T-cell (primary cell): ENCODE measurements around the gene HERC4. TPM values are rescaled to one million over a fixed set of nuclear protein-coding genes. Genes with fewer than 3 reads are reported as not detected.

Source experiments
- ATAC-seq, 4 experiments: fragments of 200-7000 bp in 3 of 4; fragments of 150-1000 bp in 1 of 4; cut with Tn5 transposase; replicated peaks in 1 of 4; 1 replicate in 3 of 4; 2 replicates in 1 of 4; pipeline ENCODE4 v1.10.0; 2021; ENCODE audit warnings: moderate library complexity in 3 of 4, mild to moderate bottlenecking in 2 of 4, moderate number of reproducible peaks in 1 of 4
- CTCF ChIA-PET, 2 donors: fragments of 300-600 bp; sonication (Branson Sonifier 250); formaldehyde crosslinking; loops; one replicate each; lab custom pipeline; 2022; ENCODE audit warnings: antibody characterized with exemption in 2 of 2; lab: Charles Lee
- POLR2A ChIA-PET, 2 donors: fragments of 300-600 bp; sonication (Branson Sonifier 250); formaldehyde crosslinking; loops; one replicate each; lab custom pipeline; 2022; ENCODE audit warnings: antibody characterized with exemption in 2 of 2; lab: Charles Lee
- DNase-seq, 35 experiments: peaks; one replicate each; pipeline versions ENCODE4 v3.0.0 to v3.0.0-alpha.2; 2013 to 2023
- H3K27ac ChIP-seq: one replicate; pipeline ENCODE4 v1.5.1; 2013; ENCODE audit warnings: low read length
- H3K27me3 ChIP-seq, 2 experiments: replicated peaks in 1 of 2; 1 replicate in 1 of 2; 2 replicates in 1 of 2; pipeline versions ENCODE4 v1.6.1 to v1.7.0; 2013; ENCODE audit warnings: low read length in 1 of 2, mixed read lengths in 1 of 2; ENCODE audit not compliant: control insufficient read depth in 2 of 2, insufficient read depth in 2 of 2; ENCODE audit errors: extremely low read depth in 1 of 2
- H3K36me3 ChIP-seq, 2 donors: 1 replicate in 1 of 2; 2 replicates in 1 of 2; pipeline versions ENCODE4 v1.6.1 to v1.7.0; 2013; ENCODE audit warnings: low read length in 1 of 2; ENCODE audit not compliant: control insufficient read depth in 2 of 2, insufficient read depth in 1 of 2; ENCODE audit errors: extremely low read depth in 1 of 2
- H3K4me1 ChIP-seq, 2 experiments: 1 replicate in 1 of 2; 2 replicates in 1 of 2; pipeline versions ENCODE4 v1.6.1 to v1.7.0; 2013; ENCODE audit warnings: low read length in 2 of 2, mixed read lengths in 1 of 2; ENCODE audit not compliant: insufficient read depth in 2 of 2, control insufficient read depth in 1 of 2; ENCODE audit errors: extremely low read depth in 1 of 2
- H3K4me3 ChIP-seq, 2 donors: 1 replicate in 1 of 2; 2 replicates in 1 of 2; pipeline versions ENCODE4 v1.5.1 to v1.7.0; 2013; ENCODE audit warnings: mild to moderate bottlenecking in 2 of 2, low read length in 1 of 2, moderate library complexity in 1 of 2; ENCODE audit not compliant: control insufficient read depth in 1 of 2; ENCODE audit errors: extremely low read depth in 1 of 2
- H3K9me3 ChIP-seq: 2 replicates; pipeline ENCODE4 v1.7.0; 2013
- H3K27ac Mint-ChIP-seq, 2 donors: one replicate each; pipeline ENCODE4 v1.8.0; 2020 to 2021; ENCODE audit warnings: mild to moderate bottlenecking in 2 of 2, mixed read lengths in 2 of 2
- H3K27me3 Mint-ChIP-seq, 2 donors: one replicate each; pipeline ENCODE4 v1.8.0; 2021 to 2022; ENCODE audit warnings: mixed read lengths in 2 of 2
- H3K36me3 Mint-ChIP-seq: one replicate; pipeline ENCODE4 v1.8.0; 2021; ENCODE audit warnings: mixed read lengths
- H3K4me1 Mint-ChIP-seq, 3 donors: one replicate each; pipeline ENCODE4 v1.8.0; 2020 to 2022; ENCODE audit warnings: mixed read lengths in 3 of 3, mild to moderate bottlenecking in 1 of 3
- H3K4me3 Mint-ChIP-seq, 3 donors: one replicate each; pipeline ENCODE4 v1.8.0; 2020 to 2022; ENCODE audit warnings: mild to moderate bottlenecking in 3 of 3, mixed read lengths in 3 of 3, moderate library complexity in 3 of 3
- H3K9me3 Mint-ChIP-seq, 3 donors: one replicate each; pipeline ENCODE4 v1.8.0; 2020 to 2022; ENCODE audit warnings: mixed read lengths in 3 of 3
- WGBS: methylation state at CpG from one replicate; pipeline ENCODE4 v1.1.5; 2013; ENCODE audit warnings: missing lambda C conversion rate; ENCODE audit not compliant: insufficient coverage; 5-methylcytosine and 5-hydroxymethylcytosine counted together
- total RNA-seq, 35 experiments: library from RNA in 6 of 35; stranded (reverse) in 6 of 35; fragments of 120-200 nt in 1 of 35; gene quantifications; one replicate each; pipeline versions ENCODE4 v1.2.1 to v1.2.4 and lab custom pipeline; 2013 to 2026

Gene HERC4
- total RNA-seq, 5 donors from 2014 or later (not counting 1 experiment from before 2014, with no cell fraction given) = 63.0 to 81.6 (median 77.5) TPM

DNA sequence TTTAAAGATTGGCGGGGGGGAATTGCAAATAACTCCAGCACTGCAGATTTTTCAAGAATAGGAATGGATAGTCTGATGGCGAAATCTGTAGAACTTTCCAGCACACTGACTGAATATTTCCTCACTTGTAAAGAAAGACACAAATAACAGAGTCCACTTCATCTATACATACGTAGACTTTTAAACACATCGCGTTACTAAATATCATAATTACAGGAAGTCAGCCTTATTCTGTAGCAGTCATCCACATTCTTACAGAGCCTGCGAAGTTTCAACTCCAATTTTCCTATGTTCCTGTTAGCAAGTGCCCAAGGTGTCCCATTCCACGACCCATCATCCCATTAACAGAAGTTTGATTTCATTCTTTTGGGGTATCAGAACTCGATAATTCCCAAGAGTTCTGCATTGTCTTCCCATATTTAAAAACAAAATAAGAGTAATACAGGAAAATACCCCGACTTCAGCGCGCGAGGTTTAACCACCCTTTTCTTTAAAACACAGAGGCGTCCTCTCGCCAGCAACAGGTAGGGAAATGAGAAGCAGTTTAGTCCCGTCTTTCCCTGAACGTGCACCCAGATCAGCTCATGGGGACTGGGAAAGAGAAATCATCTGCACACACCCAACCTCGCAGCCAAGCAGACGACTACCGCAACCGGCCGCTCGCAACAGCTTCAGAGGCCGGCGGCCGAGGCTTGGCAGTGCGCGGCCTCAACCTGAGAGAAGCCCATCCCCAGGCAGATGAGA is 880 bp downstream of the HERC4 start:
- H3K4me1 Mint-ChIP-seq = peaks cover 42 to 48% (median 44%) of the 10 kb centered on the region in 3 donors
- no peaks in the 10 kb centered on the region for H3K9me3 ChIP-seq
- peak overlapping the region; percentile 96 for H3K27ac ChIP-seq
- DNase-seq (peak in 7 of 35 experiments; percentile 0 to 25 (median 4)), ATAC-seq (no peak)
- H3K36me3 Mint-ChIP-seq = peaks cover 5% of the 10 kb centered on the region
- no peaks in the 10 kb centered on the region for H3K27me3 Mint-ChIP-seq
- peak overlapping the region; percentile 94 to 100 for H3K4me3 ChIP-seq
- ChIA-PET CTCF (no interaction called here), POLR2A (no interaction called here)
- H3K4me1 ChIP-seq = peaks cover 11 to 27% of the 10 kb centered on the region in 2 experiments
- H3K4me3 Mint-ChIP-seq = peak overlapping the region; percentile 96 to 97 (median 96)
- no peaks in the 10 kb centered on the region for H3K9me3 Mint-ChIP-seq
- peaks cover 0 to 7% of the 10 kb centered on the region in 2 experiments for H3K27me3 ChIP-seq
- peaks cover 0 to 18% of the 10 kb centered on the region in 2 donors for H3K36me3 ChIP-seq
- H3K27ac Mint-ChIP-seq = peak overlapping the region; percentile 89 to 93
- WGBS = 0% methylated on average over 13 of the region's 27 CpGs

DNA sequence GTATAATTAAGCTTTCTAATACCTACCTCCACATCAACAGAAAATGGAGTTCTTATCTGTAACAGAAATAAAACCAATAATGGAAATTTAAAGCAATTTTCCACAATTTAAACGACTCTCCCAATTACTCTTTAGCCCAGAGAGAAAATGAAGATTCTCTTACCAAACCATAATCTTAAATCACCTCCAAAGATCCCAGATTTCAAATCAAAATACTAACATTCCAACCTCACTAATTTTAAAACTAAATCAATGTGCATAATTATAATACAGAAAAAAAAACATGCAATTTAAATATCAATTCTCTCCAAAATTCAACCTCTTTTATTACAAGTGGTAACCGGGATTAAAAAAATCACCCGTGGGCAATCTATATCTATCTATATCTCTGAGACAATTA is 1.5 kb downstream of the HERC4 start:
- peaks cover 5% of the 10 kb centered on the region for H3K36me3 Mint-ChIP-seq
- WGBS = 43% methylated on average over 1 of the region's 3 CpGs
- no peaks in the 10 kb centered on the region for H3K27me3 Mint-ChIP-seq
- ChIA-PET POLR2A (no interaction called here), CTCF (interaction anchor here in 1 of 2 donors (0.7 kb wide), 1 partner anchor 376 kb away, joined by 8 read pairs; no protein-coding TSS in a partner anchor)
- H3K4me3 Mint-ChIP-seq = peak overlapping the region; percentile 96 to 97 (median 96)
- peaks cover 0 to 4% of the 10 kb centered on the region in 2 experiments for H3K27me3 ChIP-seq
- H3K27ac Mint-ChIP-seq = peak overlapping the region; percentile 89 to 93
- ATAC-seq (no peak), DNase-seq (no peak)
- H3K4me1 ChIP-seq = peaks cover 11 to 27% of the 10 kb centered on the region in 2 experiments
- H3K9me3 Mint-ChIP-seq = no peaks in the 10 kb centered on the region
- H3K4me3 ChIP-seq = peak overlapping the region; percentile 94 to 100
- H3K36me3 ChIP-seq = peaks cover 0 to 18% of the 10 kb centered on the region in 2 donors
- no peak overlapping the region for H3K27ac ChIP-seq
- no peaks in the 10 kb centered on the region for H3K9me3 ChIP-seq
- peaks cover 42 to 52% (median 49%) of the 10 kb centered on the region in 3 donors for H3K4me1 Mint-ChIP-seq

DNA sequence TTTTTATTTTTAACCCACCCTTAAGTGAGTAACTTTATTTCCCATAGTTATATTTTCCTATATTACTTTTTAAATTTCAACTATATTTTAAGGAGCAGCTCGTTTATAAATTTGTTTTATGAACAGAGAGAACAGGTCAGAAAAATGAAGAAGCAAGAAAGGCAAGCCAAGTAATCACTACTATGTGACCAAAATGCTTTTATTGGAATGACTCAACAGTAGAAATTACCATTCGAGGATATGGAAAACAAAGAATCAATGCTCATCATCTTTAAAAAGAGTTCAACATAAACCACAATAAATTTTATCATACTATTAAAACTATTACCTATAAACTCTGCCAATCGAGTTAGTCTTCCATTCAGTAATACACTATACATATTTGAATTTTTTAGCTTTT is 7.6 kb downstream of the HERC4 start:
- H3K27me3 Mint-ChIP-seq = no peaks in the 10 kb centered on the region
- Histone ChIP-seq H3K27me3 (no peaks in the 10 kb centered on the region), H3K27ac (no peak overlapping the region), H3K9me3 (no peaks in the 10 kb centered on the region), H3K36me3 (peaks cover 3 to 24% of the 10 kb centered on the region in 2 donors), H3K4me1 (peaks cover 2 to 7% of the 10 kb centered on the region in 2 experiments), H3K4me3 (no peak overlapping the region)
- CTCF ChIA-PET = interaction anchor here in 1 of 2 donors (1.1 kb wide), 1 partner anchor 88 kb away, joined by 3 read pairs; no protein-coding TSS in a partner anchor
- peaks cover 24% of the 10 kb centered on the region for H3K36me3 Mint-ChIP-seq
- DNase-seq = no peak
- 43% methylated on average over 1 of the region's 3 CpGs for WGBS
- no peaks in the 10 kb centered on the region for H3K9me3 Mint-ChIP-seq
- H3K4me3 Mint-ChIP-seq = no peak overlapping the region
- no peak overlapping the region for H3K27ac Mint-ChIP-seq
- POLR2A ChIA-PET = interaction anchor here in 1 of 2 donors (0.5 kb wide), 1 partner anchor 29 kb away, joined by 3 read pairs; no protein-coding TSS in a partner anchor
- peaks cover 33 to 52% (median 52%) of the 10 kb centered on the region in 3 donors for H3K4me1 Mint-ChIP-seq
- no peak for ATAC-seq

DNA sequence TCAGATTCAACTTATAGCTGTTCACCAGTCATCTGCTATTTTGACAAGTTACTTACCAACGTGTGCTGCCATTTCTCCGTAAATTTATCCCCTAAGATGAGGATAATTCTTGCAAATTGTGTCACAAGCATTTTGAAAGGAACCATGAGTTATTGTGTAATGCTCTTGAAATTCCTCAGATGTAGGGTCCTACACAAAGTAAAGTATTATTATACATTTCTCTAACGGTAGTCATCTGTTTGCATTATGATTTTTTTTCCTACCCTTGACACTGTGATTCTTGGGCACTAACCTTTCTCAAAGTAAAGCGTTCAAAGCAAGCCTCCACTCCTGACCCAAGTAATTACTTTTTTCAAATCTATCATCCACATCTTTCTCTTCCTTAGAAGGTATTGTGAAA is 8.1 kb downstream of the HERC4 start:
- Mint-ChIP-seq H3K4me3 (no peak overlapping the region), H3K9me3 (no peaks in the 10 kb centered on the region), H3K27ac (peak overlapping the region in 1 of 2 donors; percentile 50), H3K36me3 (peaks cover 27% of the 10 kb centered on the region), H3K27me3 (no peaks in the 10 kb centered on the region), H3K4me1 (peaks cover 34 to 50% (median 49%) of the 10 kb centered on the region in 3 donors)
- DNase-seq (no peak), ATAC-seq (no peak)
- ChIA-PET POLR2A (interaction anchor here in 1 of 2 donors (0.5 kb wide), 1 partner anchor 28 kb away, joined by 3 read pairs; no protein-coding TSS in a partner anchor), CTCF (interaction anchor here in 1 of 2 donors (1.1 kb wide), 1 partner anchor 88 kb away, joined by 3 read pairs; no protein-coding TSS in a partner anchor)
- no peaks in the 10 kb centered on the region for H3K9me3 ChIP-seq
- no peaks in the 10 kb centered on the region for H3K27me3 ChIP-seq
- H3K27ac ChIP-seq = no peak overlapping the region
- H3K4me3 ChIP-seq = no peak overlapping the region
- H3K4me1 ChIP-seq = peaks cover 2 to 4% of the 10 kb centered on the region in 2 experiments
- peaks cover 3 to 24% of the 10 kb centered on the region in 2 donors for H3K36me3 ChIP-seq
- no CpG with 5 or more reads among the region's 4 CpGs for WGBS

DNA sequence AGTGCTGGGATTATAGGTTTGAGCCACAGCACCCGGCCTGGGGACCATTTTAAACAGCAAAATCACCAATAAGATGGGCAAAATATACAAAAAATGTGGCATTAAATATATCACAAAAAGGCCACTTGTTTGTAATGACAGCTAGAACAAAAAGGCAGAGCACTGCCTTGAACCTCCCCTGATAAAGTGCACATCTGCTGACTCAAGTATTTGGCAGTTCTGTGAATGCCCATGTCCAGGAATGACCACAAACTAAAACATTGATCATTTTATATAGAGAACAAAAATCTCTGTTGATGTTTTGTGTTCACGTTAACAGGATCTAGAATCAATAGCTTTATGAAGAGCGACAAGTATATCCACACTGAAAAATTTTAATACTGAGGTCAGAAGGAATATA is 21.5 kb downstream of the HERC4 start:
- Histone ChIP-seq H3K27me3 (no peaks in the 10 kb centered on the region), H3K27ac (no peak overlapping the region), H3K9me3 (no peaks in the 10 kb centered on the region), H3K4me1 (no peaks in the 10 kb centered on the region), H3K4me3 (no peak overlapping the region), H3K36me3 (peaks cover 0 to 2% of the 10 kb centered on the region in 2 donors)
- Mint-ChIP-seq H3K4me1 (peaks cover 39 to 44% (median 43%) of the 10 kb centered on the region in 3 donors), H3K27ac (peak overlapping the region in 1 of 2 donors; percentile 2), H3K9me3 (no peaks in the 10 kb centered on the region), H3K36me3 (peaks cover 29% of the 10 kb centered on the region), H3K4me3 (no peak overlapping the region), H3K27me3 (no peaks in the 10 kb centered on the region)
- no CpG with 5 or more reads among the region's 3 CpGs for WGBS
- ChIA-PET CTCF (interaction anchor here in 1 of 2 donors (0.6 to 1.6 kb wide), 3 partner anchors 39 to 275 kb away, joined by 3 to 6 read pairs (median 4); no protein-coding TSS in a partner anchor), POLR2A (interaction anchor here in 1 of 2 donors (0.7 kb wide), 1 partner anchor 20 kb away, joined by 8 read pairs; no protein-coding TSS in a partner anchor)
- ATAC-seq (no peak), DNase-seq (no peak)

DNA sequence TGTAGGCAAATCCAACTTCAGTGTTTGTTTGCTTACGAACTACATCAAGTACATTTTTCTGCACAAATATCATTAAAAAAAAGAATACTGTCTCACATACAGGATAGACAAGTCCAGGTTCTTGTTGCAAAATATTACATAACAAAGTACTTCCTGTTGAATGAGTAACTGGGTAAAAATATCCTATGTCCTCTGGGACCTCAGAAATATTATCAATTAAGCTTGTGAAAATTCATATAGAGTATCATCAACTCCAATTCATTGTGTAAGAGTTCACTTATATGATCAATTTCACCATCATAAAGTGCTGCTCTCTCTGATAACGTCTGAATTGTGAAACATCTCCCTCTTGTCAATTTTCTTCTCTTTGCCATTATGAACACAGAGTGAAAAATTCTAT is 22.6 kb downstream of the HERC4 start:
- Histone ChIP-seq H3K9me3 (no peaks in the 10 kb centered on the region), H3K27ac (no peak overlapping the region), H3K4me1 (no peaks in the 10 kb centered on the region), H3K36me3 (peaks cover 0 to 2% of the 10 kb centered on the region in 2 donors), H3K4me3 (no peak overlapping the region), H3K27me3 (no peaks in the 10 kb centered on the region)
- ChIA-PET CTCF (no interaction called here), POLR2A (interaction anchor here in 1 of 2 donors (1.0 kb wide), 1 partner anchor 20 kb away, joined by 4 read pairs; no protein-coding TSS in a partner anchor)
- ATAC-seq (no peak), DNase-seq (no peak)
- Mint-ChIP-seq H3K36me3 (peaks cover 25% of the 10 kb centered on the region), H3K4me3 (no peak overlapping the region), H3K9me3 (no peaks in the 10 kb centered on the region), H3K4me1 (peaks cover 50 to 54% (median 50%) of the 10 kb centered on the region in 3 donors), H3K27me3 (no peaks in the 10 kb centered on the region), H3K27ac (peak overlapping the region; percentile 34 to 55)
- no CpG with 5 or more reads among the region's 2 CpGs for WGBS
